Large intestine (tissue), 3 donors: ENCODE results near the gene N4BP2L1. TPM values are rescaled to one million over a fixed set of nuclear protein-coding genes. Genes with fewer than 3 reads are reported as not detected.

Experiments used
- DNase-seq, 2 donors: peaks; one replicate each; pipeline versions ENCODE4 v3.0.0 to v3.0.0-alpha.2; 2013
- H3K27ac ChIP-seq: one replicate; pipeline ENCODE4 v1.5.1; 2013; ENCODE audit warnings: low read length
- H3K27me3 ChIP-seq: 2 replicates; pipeline ENCODE4 v1.6.1; 2013; ENCODE audit warnings: low read length; ENCODE audit not compliant: control insufficient read depth, insufficient read depth
- H3K36me3 ChIP-seq: 2 replicates; pipeline ENCODE4 v1.6.1; 2013; ENCODE audit warnings: low read length; ENCODE audit not compliant: control insufficient read depth, insufficient read depth
- H3K4me1 ChIP-seq: one replicate; pipeline ENCODE4 v1.6.1; 2013; ENCODE audit warnings: low read length; ENCODE audit not compliant: control insufficient read depth, insufficient read depth
- H3K4me3 ChIP-seq: one replicate; pipeline ENCODE4 v1.5.1; 2013; ENCODE audit warnings: low read length
- H3K9me3 ChIP-seq: one replicate; pipeline ENCODE4 v1.6.1; 2013; ENCODE audit warnings: mild to moderate bottlenecking, low read depth, low read length, moderate library complexity; ENCODE audit not compliant: control insufficient read depth
- WGBS: methylation state at CpG from one replicate; pipeline ENCODE4 v1.1.5; 2013; ENCODE audit warnings: low lambda C conversion rate; ENCODE audit not compliant: insufficient coverage; 5-methylcytosine and 5-hydroxymethylcytosine counted together
- polyA plus RNA-seq: library from polyadenylated mRNA; unstranded; fragments of 120-200 nt; gene quantifications from one replicate; pipeline ENCODE4 v1.2.1, GENCODE V29; 2013

N4BP2L1 gene
- polyA plus RNA-seq, 1 donor: 17.6 TPM

DNA sequence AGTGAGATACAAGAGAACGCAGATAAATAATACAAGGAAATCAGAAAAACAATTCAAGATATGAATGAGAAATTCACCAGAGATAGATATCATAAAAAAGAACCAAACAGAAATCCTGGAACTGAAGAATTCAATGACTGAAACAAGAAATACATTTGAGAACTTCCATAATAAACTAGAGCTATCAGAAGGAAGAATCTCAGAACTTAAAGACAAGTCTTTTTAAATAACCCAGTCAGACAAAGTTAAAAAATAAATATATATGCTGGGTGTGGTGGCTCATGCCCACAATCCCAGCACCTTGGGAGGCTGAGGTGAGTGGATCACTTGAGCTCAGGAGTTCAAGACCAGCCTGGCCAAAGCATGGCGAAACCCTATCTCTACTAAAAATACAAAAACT lies 28.7 kb upstream of the N4BP2L1 start:
- H3K36me3 ChIP-seq: no peaks in the 10 kb centered on the region
- no peaks in the 10 kb centered on the region for H3K27me3 ChIP-seq
- 100% methylated on average over 1 of the region's 2 CpGs for WGBS
- no peak for DNase-seq
- H3K27ac ChIP-seq: no peak overlapping the region
- peaks cover 27% of the 10 kb centered on the region for H3K9me3 ChIP-seq
- no peaks in the 10 kb centered on the region for H3K4me1 ChIP-seq
- no peak overlapping the region for H3K4me3 ChIP-seq

- H3K4me3 ChIP-seq: no peak overlapping the region
- no peaks in the 10 kb centered on the region for H3K36me3 ChIP-seq
- peaks cover 27% of the 10 kb centered on the region for H3K9me3 ChIP-seq
- H3K27ac ChIP-seq: no peak overlapping the region
- H3K4me1 ChIP-seq: no peaks in the 10 kb centered on the region
- no peaks in the 10 kb centered on the region for H3K27me3 ChIP-seq
- no peak for DNase-seq
- no CpG with 5 or more reads among the region's 2 CpGs for WGBS
Measured at GRCh38 chr13:32455594-32455903, 27.6 kb upstream of the N4BP2L1 start.

DNA sequence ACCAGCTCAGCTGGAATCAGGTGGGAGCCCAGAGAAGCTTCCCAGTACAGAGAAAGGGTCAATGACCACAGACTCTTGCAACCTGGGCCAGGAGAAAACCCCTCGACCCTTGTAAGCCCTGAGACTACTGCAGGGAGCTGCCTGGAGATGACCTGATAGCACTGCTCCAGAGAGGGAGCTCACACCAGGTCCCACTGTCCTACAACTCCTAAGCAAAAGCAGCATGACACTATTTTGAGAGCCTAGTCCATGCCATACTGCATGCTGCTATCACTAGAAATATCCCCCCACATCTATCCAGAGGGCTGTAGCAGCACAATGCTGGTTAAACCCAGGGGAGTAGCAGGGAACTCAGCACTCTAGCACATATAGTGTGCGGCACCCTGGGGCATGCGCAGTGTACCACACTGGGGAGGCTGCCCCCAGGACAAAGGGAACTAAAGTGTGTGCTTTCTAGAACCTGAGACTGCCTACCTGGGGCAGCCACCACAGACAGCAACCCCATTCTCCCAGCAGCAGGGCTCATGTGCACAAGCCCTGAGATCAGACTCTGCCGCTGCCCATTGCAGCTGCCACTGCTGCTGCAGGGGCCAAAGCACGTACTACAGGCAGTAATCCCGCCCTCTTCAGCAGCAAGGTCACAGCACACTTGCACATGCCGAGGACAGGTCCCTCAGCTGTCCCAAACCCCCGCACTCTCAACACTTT lies 27.1 kb upstream of the N4BP2L1 start:
- Histone ChIP-seq H3K27me3 (no peaks in the 10 kb centered on the region), H3K4me1 (no peaks in the 10 kb centered on the region), H3K9me3 (peaks cover 26% of the 10 kb centered on the region), H3K27ac (no peak overlapping the region), H3K4me3 (no peak overlapping the region), H3K36me3 (no peaks in the 10 kb centered on the region)
- no peak for DNase-seq
- WGBS: no CpG with 5 or more reads among the region's 8 CpGs

GRCh38 chr13:32453981-32454380 lies 26.1 kb upstream of the N4BP2L1 start:
- Histone ChIP-seq H3K27ac (no peak overlapping the region), H3K36me3 (no peaks in the 10 kb centered on the region), H3K4me1 (no peaks in the 10 kb centered on the region), H3K27me3 (no peaks in the 10 kb centered on the region), H3K4me3 (no peak overlapping the region), H3K9me3 (peaks cover 26% of the 10 kb centered on the region)
- no CpG with 5 or more reads among the region's 1 CpG for WGBS
- DNase-seq: no peak

DNA sequence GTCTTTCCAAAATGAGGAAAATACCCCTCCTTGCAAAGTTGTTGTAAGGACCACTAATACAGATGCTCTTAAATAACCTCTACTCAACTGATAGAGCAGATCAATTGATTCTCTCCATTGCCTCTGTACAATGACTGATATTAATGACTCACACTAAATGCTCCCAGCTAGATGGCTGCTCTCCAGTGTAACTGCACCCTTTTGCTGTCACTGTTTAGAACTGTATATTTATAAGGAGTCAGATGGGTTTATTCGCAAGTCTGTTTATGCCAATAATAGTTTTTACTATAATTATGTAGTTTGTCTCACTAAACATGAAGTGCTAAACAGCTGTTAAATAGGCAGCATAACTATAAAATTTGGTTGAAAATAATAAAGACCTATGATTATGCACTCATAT lies 21.0 kb upstream of the N4BP2L1 start:
- no peaks in the 10 kb centered on the region for H3K27me3 ChIP-seq
- no peak overlapping the region for H3K27ac ChIP-seq
- no peak for DNase-seq
- H3K9me3 ChIP-seq: peaks cover 8% of the 10 kb centered on the region
- no CpG with 5 or more reads among the region's 1 CpG for WGBS
- H3K4me3 ChIP-seq: no peak overlapping the region
- H3K4me1 ChIP-seq: peaks cover 14% of the 10 kb centered on the region
- no peaks in the 10 kb centered on the region for H3K36me3 ChIP-seq

DNA sequence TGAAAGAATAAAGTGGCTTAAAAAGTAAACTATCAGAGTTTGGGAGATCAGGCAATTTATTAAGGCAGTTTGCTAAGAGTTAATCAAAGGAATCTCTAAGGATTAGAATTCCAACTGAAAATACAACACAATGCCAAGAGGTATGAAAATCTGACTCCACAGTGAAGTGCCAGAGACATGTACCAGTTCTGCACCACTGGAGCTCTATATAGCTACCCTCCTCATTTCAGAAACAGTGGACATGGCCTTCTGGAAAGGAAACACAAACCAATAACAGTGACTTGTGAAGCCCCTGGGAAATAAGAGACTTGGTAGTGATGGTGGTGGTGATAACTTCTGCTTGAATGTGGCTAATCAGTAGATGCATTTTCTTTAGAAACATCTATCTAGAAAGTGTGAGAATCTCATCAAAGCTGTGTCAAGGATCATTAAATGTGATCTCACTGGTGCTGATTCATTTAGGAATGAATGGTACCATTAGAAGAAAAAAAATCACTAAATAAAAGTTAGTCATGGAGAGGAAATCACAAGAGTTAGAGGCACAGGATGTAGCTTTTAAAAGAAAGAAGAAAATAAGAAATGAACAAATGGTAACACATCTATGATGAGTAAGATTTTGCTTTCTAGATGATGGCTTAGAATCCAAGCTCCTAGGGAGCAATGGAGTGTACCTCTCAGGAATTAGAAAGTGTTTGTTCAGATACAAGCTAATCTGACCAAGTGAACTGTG lies 20.1 kb upstream of the N4BP2L1 start:
- no peak for DNase-seq
- no peaks in the 10 kb centered on the region for H3K36me3 ChIP-seq
- no peaks in the 10 kb centered on the region for H3K27me3 ChIP-seq
- peaks cover 8% of the 10 kb centered on the region for H3K9me3 ChIP-seq
- H3K4me3 ChIP-seq: no peak overlapping the region
- H3K4me1 ChIP-seq: peaks cover 14% of the 10 kb centered on the region
- H3K27ac ChIP-seq: no peak overlapping the region

DNA sequence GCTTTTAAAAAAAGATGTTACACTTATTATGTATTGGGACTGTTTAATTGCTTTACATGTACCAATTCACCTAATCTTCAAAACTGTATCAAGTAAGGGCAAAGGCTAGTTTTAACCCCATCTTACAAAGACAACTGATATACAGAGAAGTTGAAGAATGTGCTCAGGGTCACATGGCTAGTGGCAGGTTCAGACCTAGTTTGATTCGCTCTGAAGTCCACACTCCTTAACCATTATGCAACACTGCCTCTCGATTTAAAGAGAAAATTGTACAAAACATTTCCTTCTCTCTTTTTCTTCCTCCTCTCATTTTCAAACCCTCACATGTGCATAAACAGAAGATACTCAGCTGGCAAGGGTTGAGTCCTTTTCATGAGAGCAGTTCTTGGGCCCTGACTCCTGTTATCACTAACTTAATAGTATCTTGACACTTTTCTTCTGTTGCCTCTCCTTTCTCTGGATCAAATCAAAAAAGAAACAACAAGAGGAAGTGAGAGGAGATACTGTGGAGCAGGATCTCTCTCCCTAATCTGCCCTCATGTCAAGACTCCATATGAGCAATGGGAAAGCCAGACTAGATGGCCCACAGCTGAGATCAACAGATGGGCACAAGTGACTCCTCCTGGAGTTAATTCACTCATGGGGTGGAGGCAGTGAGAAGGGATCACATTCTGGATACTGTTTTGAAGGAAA lies 19.0 kb upstream of the N4BP2L1 start:
- Histone ChIP-seq H3K9me3 (peaks cover 4% of the 10 kb centered on the region), H3K27me3 (no peaks in the 10 kb centered on the region), H3K4me1 (peaks cover 14% of the 10 kb centered on the region), H3K36me3 (no peaks in the 10 kb centered on the region), H3K4me3 (no peak overlapping the region), H3K27ac (peak overlapping the region; percentile 34)
- peak; percentile 53 to 76 for DNase-seq
- WGBS: 50% methylated on average over 2 of the region's 2 CpGs

GRCh38 chr13:32446220-32446619 lies 18.3 kb upstream of the N4BP2L1 start:
- no peaks in the 10 kb centered on the region for H3K36me3 ChIP-seq
- H3K27me3 ChIP-seq: no peaks in the 10 kb centered on the region
- H3K4me3 ChIP-seq: no peak overlapping the region
- H3K9me3 ChIP-seq: no peaks in the 10 kb centered on the region
- H3K4me1 ChIP-seq: peaks cover 14% of the 10 kb centered on the region
- DNase-seq: peak; percentile 66 to 82
- peak overlapping the region; percentile 10 for H3K27ac ChIP-seq
- WGBS: no CpG with 5 or more reads among the region's 3 CpGs

DNA sequence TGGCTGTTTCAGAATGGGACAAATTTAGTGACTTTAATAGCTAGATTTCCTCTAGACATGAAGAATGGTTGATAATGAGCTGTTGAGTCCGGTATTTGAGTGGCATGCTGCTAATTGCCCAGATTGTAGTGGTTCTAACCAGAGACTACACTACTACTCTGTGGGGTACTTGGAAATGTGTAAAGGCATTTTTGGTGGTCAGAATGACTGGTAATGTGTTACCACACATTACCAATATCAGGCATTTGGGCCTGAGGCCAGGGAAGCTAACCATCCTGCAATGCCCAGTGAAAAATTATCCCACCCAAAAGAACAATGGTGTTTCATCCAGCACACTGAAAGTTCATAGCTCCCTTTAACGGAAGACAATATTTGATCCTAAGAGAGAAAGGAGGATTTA lies 17.5 kb upstream of the N4BP2L1 start:
- H3K9me3 ChIP-seq: no peaks in the 10 kb centered on the region
- 100% methylated on average over 1 of the region's 2 CpGs for WGBS
- no peaks in the 10 kb centered on the region for H3K36me3 ChIP-seq
- no peak overlapping the region for H3K27ac ChIP-seq
- H3K4me1 ChIP-seq: peaks cover 14% of the 10 kb centered on the region
- no peaks in the 10 kb centered on the region for H3K27me3 ChIP-seq
- DNase-seq: no peak
- no peak overlapping the region for H3K4me3 ChIP-seq

GRCh38 chr13:32443111-32443510 lies 15.2 kb upstream of the N4BP2L1 start:
- peaks cover 14% of the 10 kb centered on the region for H3K4me1 ChIP-seq
- no peaks in the 10 kb centered on the region for H3K36me3 ChIP-seq
- DNase-seq: peak in 1 of 2 donors; percentile 38
- H3K4me3 ChIP-seq: no peak overlapping the region
- H3K27me3 ChIP-seq: no peaks in the 10 kb centered on the region
- no peak overlapping the region for H3K27ac ChIP-seq
- no peaks in the 10 kb centered on the region for H3K9me3 ChIP-seq
- WGBS: no CpG with 5 or more reads among the region's 2 CpGs
